HCT116 (cell line): ENCODE results near the gene SIRT3. TPM values are rescaled to one million over a fixed set of nuclear protein-coding genes. Genes with fewer than 3 reads are reported as not detected.

ENCODE experiments used
- ATAC-seq: fragments of 200-7000 bp; cut with Tn5 transposase; 2 replicates; pipeline ENCODE4 v1.9.1; 2020; ENCODE audit warnings: mild to moderate bottlenecking, moderate library complexity
- BruUV-seq: library from RNA; stranded (reverse); fragments of 400-500 nt; replicated peaks from 2 replicates; lab custom pipeline; 2021; lab: Mats Ljungman, UMichigan
- CTCF ChIA-PET: fragments of 300-600 bp; sonication (Branson Sonifier 250); formaldehyde crosslinking; loops from one replicate; lab custom pipeline; 2021; ENCODE audit warnings: antibody characterized with exemption; lab: Charles Lee
- POLR2A ChIA-PET: fragments of 300-600, 350-600 bp; sonication (Branson Sonifier 250); formaldehyde crosslinking; loops from one replicate; lab custom pipeline; 2021; ENCODE audit warnings: antibody characterized with exemption; lab: Charles Lee
- RAD21 ChIA-PET, 2 experiments: fragments of 300-600 bp; sonication (Branson Sonifier 250); formaldehyde crosslinking; loops; one replicate each; lab custom pipeline; 2023; ENCODE audit warnings: low total read pairs in 2 of 2; ENCODE audit not compliant: uncharacterized antibody in 2 of 2, unreplicated experiment in 2 of 2, low non-redundant PET in 1 of 2; lab: Charles Lee
- DNase-seq: peaks from one replicate; pipeline ENCODE4 v3.0.0-alpha.2; 2010; ENCODE audit warnings: low read depth, low spot score
- H2AFZ ChIP-seq: fragments of 200-600 bp; shearing (Covaris generic), sonication (generic); 2 replicates; pipeline ENCODE4 v1.6.1; 2017; ENCODE audit warnings: low read depth, mixed run types, mixed read lengths, antibody characterized with exemption, low read length; ENCODE audit not compliant: poor library complexity, severe bottlenecking
- H3K27ac ChIP-seq: 2 replicates; pipeline ENCODE4 v1.5.1; 2012; ENCODE audit warnings: low read depth, low read length
- H3K27me3 ChIP-seq: fragments of 200-600 bp; sonication (generic); 2 replicates; pipeline ENCODE4 v1.6.1; 2016; ENCODE audit warnings: mixed run types, low read length, mixed read lengths; ENCODE audit not compliant: insufficient read depth
- H3K36me3 ChIP-seq, 2 experiments: fragments of 200-500 bp in 1 of 2; fragments of 200-600 bp in 1 of 2; sonication (Bioruptor generic) in 1 of 2; sonication (generic) in 1 of 2; 2 replicates each; pipeline versions ENCODE4 v1.5.1 to v1.6.1; 2014 to 2016; ENCODE audit warnings: low read length in 2 of 2, inconsistent platforms in 1 of 2, mixed read lengths in 1 of 2, mixed run types in 1 of 2; ENCODE audit not compliant: insufficient read depth in 2 of 2, control insufficient read depth in 1 of 2
- H3K4me1 ChIP-seq, 2 experiments: fragments of 200-600 bp in 1 of 2; sonication (generic) in 1 of 2; 2 replicates each; pipeline versions ENCODE4 v1.5.1 to v1.6.1; 2012 to 2017; ENCODE audit warnings: low read length in 2 of 2, inconsistent platforms in 1 of 2, mild to moderate bottlenecking in 1 of 2, mixed read lengths in 1 of 2, mixed run types in 1 of 2, moderate library complexity in 1 of 2; ENCODE audit not compliant: insufficient read depth in 2 of 2, control insufficient read depth in 1 of 2
- H3K4me2 ChIP-seq: fragments of 200-600 bp; sonication (generic); 2 replicates; pipeline ENCODE4 v1.6.1; 2017; ENCODE audit warnings: mixed run types, low read length, mixed read lengths
- H3K4me3 ChIP-seq, 2 experiments: fragments of 200-600 bp in 1 of 2; sonication (generic) in 1 of 2; replicated peaks in 1 of 2; 2 replicates each; pipeline ENCODE4 v1.5.1; 2011 to 2016; ENCODE audit warnings: low read length in 2 of 2, control low read depth in 1 of 2, low read depth in 1 of 2, mild to moderate bottlenecking in 1 of 2, mixed read lengths in 1 of 2, mixed run types in 1 of 2
- H3K79me2 ChIP-seq: fragments of 200-600 bp; sonication (generic); 2 replicates; pipeline ENCODE4 v1.6.1; 2017; ENCODE audit warnings: mild to moderate bottlenecking, mixed run types, low read length, moderate library complexity, mixed read lengths; ENCODE audit not compliant: insufficient read depth
- H3K9ac ChIP-seq: fragments of 200-600 bp; sonication (generic); 2 replicates; pipeline ENCODE4 v1.6.1; 2016; ENCODE audit warnings: low read length, mixed read lengths
- H3K9me2 ChIP-seq: fragments of 200-600 bp; sonication (generic), shearing (Covaris generic); 2 replicates; pipeline ENCODE4 v1.6.1; 2017; ENCODE audit warnings: mixed run types, mild to moderate bottlenecking, moderate library complexity; ENCODE audit not compliant: insufficient read depth
- H3K9me3 ChIP-seq, 2 experiments: fragments of 200-500 bp in 1 of 2; fragments of 200-600 bp in 1 of 2; sonication (Bioruptor generic) in 1 of 2; sonication (generic) in 1 of 2; 2 replicates each; pipeline ENCODE4 v1.6.1; 2014 to 2017; ENCODE audit warnings: low read length in 2 of 2, mixed read lengths in 2 of 2, inconsistent platforms in 1 of 2, low read depth in 1 of 2, mild to moderate bottlenecking in 1 of 2, mixed run types in 1 of 2, moderate library complexity in 1 of 2; ENCODE audit not compliant: control insufficient read depth in 1 of 2, insufficient read depth in 1 of 2
- H4K20me1 ChIP-seq: fragments of 200-600 bp; sonication (generic), shearing (Covaris generic); 2 replicates; pipeline ENCODE4 v1.6.1; 2017; ENCODE audit warnings: mixed run types, mild to moderate bottlenecking, moderate library complexity; ENCODE audit not compliant: insufficient read depth
- ATF3 ChIP-seq: IDR thresholded peaks from 2 replicates; pipeline ENCODE4 v1.6.1; 2012
- CBX3 ChIP-seq: IDR thresholded peaks from 2 replicates; pipeline ENCODE4 v1.6.1; 2012; ENCODE audit warnings: low read depth
- CEBPB ChIP-seq: IDR thresholded peaks from 2 replicates; pipeline ENCODE4 v1.6.1; 2012; ENCODE audit warnings: low read depth
- MAX ChIP-seq: IDR thresholded peaks from 2 replicates; pipeline ENCODE4 v1.6.1; 2012
- TCF7L2 ChIP-seq: IDR thresholded peaks from 2 replicates; pipeline ENCODE4 v1.7.0; 2011; ENCODE audit warnings: borderline replicate concordance, inconsistent platforms; ENCODE audit not compliant: insufficient read depth, insufficient read length; ENCODE audit errors: extremely low read depth
- YY1 ChIP-seq: IDR thresholded peaks from 2 replicates; pipeline ENCODE4 v1.6.1; 2011; ENCODE audit warnings: low read length, low read depth, moderate library complexity, mild to moderate bottlenecking; ENCODE audit not compliant: insufficient replicate concordance; ENCODE audit errors: extremely low read depth
- intact Hi-C: fragments of 100-400 bp; cut with micrococcal nuclease; formaldehyde crosslinking; loops from 2 replicates; pipeline ENCODE4 v1.10.0; 2022
- total RNA-seq: library from RNA; stranded (reverse); gene quantifications from one replicate; pipeline ENCODE4 v1.2.1, GENCODE V29; 2021; ENCODE audit not compliant: unreplicated experiment

Gene SIRT3
- total RNA-seq, 1 experiment from 2014 or later = 17.9 TPM

- H3K9ac ChIP-seq = no peak overlapping the region
- CTCF ChIA-PET = no interaction called here
- RAD21 ChIA-PET = no interaction called here
- H3K9me2 ChIP-seq = no peaks in the 10 kb centered on the region
- H3K27ac ChIP-seq = no peak overlapping the region
- no peaks in the 10 kb centered on the region for H4K20me1 ChIP-seq
- no peaks in the 10 kb centered on the region for H3K9me3 ChIP-seq
- no peak for ATAC-seq
- no peak overlapping the region for H2AFZ ChIP-seq
- TF ChIP-seq ATF3 (no peak), MAX (no peak), YY1 (no peak), CEBPB (no peak), CBX3 (no peak)
- H3K79me2 ChIP-seq = no peaks in the 10 kb centered on the region
- no TSS peak for BruUV-seq
- H3K4me3 ChIP-seq = no peak overlapping the region
- no peak overlapping the region for H3K4me2 ChIP-seq
- no peaks in the 10 kb centered on the region for H3K27me3 ChIP-seq
- peaks cover 37 to 42% of the 10 kb centered on the region in 2 experiments for H3K36me3 ChIP-seq
- intact Hi-C loops = no loop called here
- DNase-seq = no peak
- no peaks in the 10 kb centered on the region for H3K4me1 ChIP-seq
- POLR2A ChIA-PET = no interaction called here
These were observed 17.2 kb upstream of the SIRT3 start for GRCh38 chr11:253160-253885.

DNA sequence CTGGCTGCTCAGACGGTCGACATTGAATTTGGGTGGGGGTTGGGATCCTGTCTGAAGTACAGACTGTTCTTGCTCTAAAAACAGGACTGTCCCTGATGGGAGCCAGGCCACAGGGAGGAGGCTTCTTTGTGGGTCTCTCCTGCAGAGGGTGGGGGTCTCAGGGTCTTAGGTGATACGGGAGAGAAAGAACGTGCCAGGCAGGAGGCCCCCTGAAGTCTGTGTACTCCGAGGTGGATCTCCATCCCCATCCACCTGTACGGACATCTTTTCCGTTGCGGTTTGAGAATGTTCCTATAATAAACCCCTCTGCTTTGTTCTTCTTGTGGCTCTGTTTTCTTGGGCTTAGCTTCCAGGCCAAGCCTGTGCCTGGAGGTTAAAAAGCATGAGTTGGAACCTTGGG lies 16.5 kb upstream of the SIRT3 start:
- TSS peak; percentile 56 for BruUV-seq

More for the DNA sequence above, 16.5 kb upstream of the SIRT3 start:
- Histone ChIP-seq H3K4me2 (no peak overlapping the region), H2AFZ (no peak overlapping the region), H3K27me3 (no peaks in the 10 kb centered on the region), H3K4me3 (no peak overlapping the region), H3K4me1 (no peaks in the 10 kb centered on the region), H3K36me3 (peaks cover 44 to 48% of the 10 kb centered on the region in 2 experiments), H3K27ac (no peak overlapping the region), H3K79me2 (no peaks in the 10 kb centered on the region), H4K20me1 (no peaks in the 10 kb centered on the region), H3K9me3 (no peaks in the 10 kb centered on the region), H3K9ac (no peak overlapping the region), H3K9me2 (no peaks in the 10 kb centered on the region)
- ATAC-seq (no peak), DNase-seq (no peak)
- no peak for TF ChIP-seq TCF7L2
- ChIA-PET CTCF (no interaction called here), RAD21 (no interaction called here), POLR2A (no interaction called here)
- intact Hi-C loops = no loop called here
